GM18508 (cell line): ENCODE results near the gene MRPL28.
"Not testable (repeated sequence)": the region's sequence is repeated elsewhere in the genome, so short reads cannot be mapped to it uniquely, and the experiment has no call there.

ENCODE experiments used
- ATAC-seq: cut with Tn5 transposase; IDR thresholded peaks from one replicate; pipeline ENCODE4 v1.9.1; 2021; ENCODE audit warnings: moderate number of reproducible peaks; ENCODE audit not compliant: insufficient read depth, unreplicated experiment

MRPL28 gene

GRCh38 chr16:342455-343213 lies 27.7 kb downstream of the MRPL28 start:
- no peak for ATAC-seq

- not testable (repeated sequence) for ATAC-seq
These were observed 28.4 kb downstream of the MRPL28 start for GRCh38 chr16:341974-342336.

GRCh38 chr16:341095-341973 lies 29.0 kb downstream of the MRPL28 start:
- ATAC-seq, result not testable (repeated sequence)

GRCh38 chr16:340370-341091 lies 29.8 kb downstream of the MRPL28 start:
- no peak for ATAC-seq

GRCh38 chr16:339680-340079 lies 30.7 kb downstream of the MRPL28 start:
- ATAC-seq, result no peak

- no peak for ATAC-seq
These were observed 32.3 kb downstream of the MRPL28 start for GRCh38 chr16:337975-338575.

- no peak for ATAC-seq
These were observed 32.9 kb downstream of the MRPL28 start for GRCh38 chr16:337437-337836.

GRCh38 chr16:336269-336668 lies 34.1 kb downstream of the MRPL28 start:
- no peak for ATAC-seq

- ATAC-seq, result not testable (repeated sequence)
These were observed 35.3 kb downstream of the MRPL28 start for GRCh38 chr16:334861-335632.

- not testable (repeated sequence) for ATAC-seq
These were observed 36.0 kb downstream of the MRPL28 start for GRCh38 chr16:334164-334832.

GRCh38 chr16:333406-334094 lies 36.8 kb downstream of the MRPL28 start:
- ATAC-seq, result no peak

- ATAC-seq, result not testable (repeated sequence)
These were observed 39.0 kb downstream of the MRPL28 start for GRCh38 chr16:331181-331814.

- ATAC-seq, result no peak
These were observed 39.6 kb downstream of the MRPL28 start for GRCh38 chr16:330741-331140.

GRCh38 chr16:325375-326145 lies 44.8 kb downstream of the MRPL28 start:
- ATAC-seq, result no peak

GRCh38 chr16:324451-325334 lies 45.6 kb downstream of the MRPL28 start:
- ATAC-seq, result no peak

- no peak for ATAC-seq
These were observed 46.2 kb downstream of the MRPL28 start for GRCh38 chr16:324201-324450.
